Measurements from ENCODE around the gene LAMC3.

Gene LAMC3

GRCh38 chr9:130987738-130988399 is 21.1 kb upstream of the LAMC3 start:
- TF ChIP-seq, protein P1, sequence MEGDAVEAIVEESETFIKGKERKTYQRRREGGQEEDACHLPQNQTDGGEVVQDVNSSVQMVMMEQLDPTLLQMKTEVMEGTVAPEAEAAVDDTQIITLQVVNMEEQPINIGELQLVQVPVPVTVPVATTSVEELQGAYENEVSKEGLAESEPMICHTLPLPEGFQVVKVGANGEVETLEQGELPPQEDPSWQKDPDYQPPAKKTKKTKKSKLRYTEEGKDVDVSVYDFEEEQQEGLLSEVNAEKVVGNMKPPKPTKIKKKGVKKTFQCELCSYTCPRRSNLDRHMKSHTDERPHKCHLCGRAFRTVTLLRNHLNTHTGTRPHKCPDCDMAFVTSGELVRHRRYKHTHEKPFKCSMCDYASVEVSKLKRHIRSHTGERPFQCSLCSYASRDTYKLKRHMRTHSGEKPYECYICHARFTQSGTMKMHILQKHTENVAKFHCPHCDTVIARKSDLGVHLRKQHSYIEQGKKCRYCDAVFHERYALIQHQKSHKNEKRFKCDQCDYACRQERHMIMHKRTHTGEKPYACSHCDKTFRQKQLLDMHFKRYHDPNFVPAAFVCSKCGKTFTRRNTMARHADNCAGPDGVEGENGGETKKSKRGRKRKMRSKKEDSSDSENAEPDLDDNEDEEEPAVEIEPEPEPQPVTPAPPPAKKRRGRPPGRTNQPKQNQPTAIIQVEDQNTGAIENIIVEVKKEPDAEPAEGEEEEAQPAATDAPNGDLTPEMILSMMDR (IDR thresholded peaks at IDR 0.05; ENCODE audit: insufficient read depth, low read depth, low read length, missing control alignments), result no peak
- H3K4me3 ChIP-seq (ENCODE audit: low read length), result no peak overlapping the region
- no peak for DNase-seq (ENCODE audit: low read depth)

- DNase-seq (ENCODE audit: low read depth), result no peak
- TF ChIP-seq, protein P1 (IDR thresholded peaks at IDR 0.05; ENCODE audit: insufficient read depth, low read depth, low read length, missing control alignments), result no peak
- no peak overlapping the region for H3K4me3 ChIP-seq (ENCODE audit: low read length)
Measured at GRCh38 chr9:130988400-130988747, 20.6 kb upstream of the LAMC3 start.

GRCh38 chr9:130988905-130989304 is 20.1 kb upstream of the LAMC3 start:
- TF ChIP-seq, protein P1 (IDR thresholded peaks at IDR 0.05; ENCODE audit: insufficient read depth, low read depth, low read length, missing control alignments), result no peak
- DNase-seq (ENCODE audit: low read depth), result no peak
- no peak overlapping the region for H3K4me3 ChIP-seq (ENCODE audit: low read length)

GRCh38 chr9:130989391-130989790 is 19.6 kb upstream of the LAMC3 start:
- H3K4me3 ChIP-seq (ENCODE audit: low read length), result no peak overlapping the region
- TF ChIP-seq, protein P1 (IDR thresholded peaks at IDR 0.05; ENCODE audit: insufficient read depth, low read depth, low read length, missing control alignments), result no peak
- no peak for DNase-seq (ENCODE audit: low read depth)

GRCh38 chr9:130989891-130990290 is 19.1 kb upstream of the LAMC3 start:
- TF ChIP-seq, protein P1 (IDR thresholded peaks at IDR 0.05; ENCODE audit: insufficient read depth, low read depth, low read length, missing control alignments), result no peak
- no peak overlapping the region for H3K4me3 ChIP-seq (ENCODE audit: low read length)
- DNase-seq (ENCODE audit: low read depth), result no peak

DNA sequence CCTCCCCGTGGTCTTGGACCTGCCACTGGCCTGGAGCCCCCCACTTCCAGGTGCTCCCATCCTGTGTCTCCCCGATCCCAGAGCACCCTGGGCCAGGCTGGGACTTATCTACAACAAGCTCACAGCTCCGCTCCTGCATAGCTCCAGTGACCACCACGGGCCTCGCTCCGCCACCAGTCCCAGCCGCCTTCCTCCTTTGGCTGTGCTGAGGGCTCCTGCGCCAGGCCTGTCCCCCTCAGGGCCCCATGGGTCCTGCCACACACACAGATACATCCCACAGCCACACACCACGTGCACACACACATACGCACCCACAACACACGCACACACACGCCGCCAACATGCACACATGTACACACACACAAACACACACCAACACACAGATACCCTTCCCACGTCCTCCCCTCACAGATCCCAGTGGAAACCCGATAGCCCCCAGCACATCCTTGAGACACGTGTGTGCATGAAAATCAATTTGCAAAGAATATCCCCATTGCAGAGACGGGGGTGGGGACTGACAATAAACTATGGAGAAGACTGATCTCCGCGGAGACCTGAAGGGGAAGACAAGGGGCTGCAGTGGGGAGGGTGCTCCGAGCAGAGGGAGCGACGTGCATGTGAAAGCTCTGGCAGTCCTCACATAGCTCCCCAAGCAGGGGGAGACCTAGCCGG is 18.5 kb upstream of the LAMC3 start:
- DNase-seq (ENCODE audit: low read depth), result no peak
- TF ChIP-seq, protein P1 (IDR thresholded peaks at IDR 0.05; ENCODE audit: insufficient read depth, low read depth, low read length, missing control alignments), result no peak
- H3K4me3 ChIP-seq (ENCODE audit: low read length), result no peak overlapping the region

All from epithelial cell of esophagus (primary cell).